Endothelial cell (in vitro differentiated cells): ENCODE results near the gene FAM20C. TPM values are rescaled to one million over a fixed set of nuclear protein-coding genes. Genes with fewer than 3 reads are reported as not detected.

Experiments used
- DNase-seq: peaks from one replicate; pipeline ENCODE4 v3.0.0; 2021; ENCODE audit warnings: low spot score
- H3K27ac Mint-ChIP-seq: one replicate; pipeline ENCODE4 v1.8.0; 2021; ENCODE audit warnings: mixed read lengths, inconsistent platforms; ENCODE audit not compliant: unreplicated experiment
- H3K27me3 Mint-ChIP-seq: one replicate; pipeline ENCODE4 v1.8.0; 2021; ENCODE audit warnings: mild to moderate bottlenecking, moderate library complexity, mixed read lengths, inconsistent platforms; ENCODE audit not compliant: unreplicated experiment
- H3K36me3 Mint-ChIP-seq: one replicate; pipeline ENCODE4 v1.8.0; 2021; ENCODE audit warnings: mild to moderate bottlenecking, low read depth, mixed read lengths, inconsistent platforms; ENCODE audit not compliant: unreplicated experiment
- H3K4me1 Mint-ChIP-seq: one replicate; pipeline ENCODE4 v1.8.0; 2021; ENCODE audit warnings: mild to moderate bottlenecking, mixed read lengths, inconsistent platforms; ENCODE audit not compliant: unreplicated experiment
- H3K4me3 Mint-ChIP-seq: one replicate; pipeline ENCODE4 v1.8.0; 2021; ENCODE audit warnings: mild to moderate bottlenecking, mixed read lengths, inconsistent platforms; ENCODE audit not compliant: unreplicated experiment
- H3K9me3 Mint-ChIP-seq: one replicate; pipeline ENCODE4 v1.8.0; 2021; ENCODE audit warnings: mixed read lengths, inconsistent platforms; ENCODE audit not compliant: unreplicated experiment
- total RNA-seq: library from RNA; stranded (reverse); fragmentation: NEBNext Ultra II Directional; extraction: Animal tissue kit (Norgen Biotek cat#: 25700); gene quantifications from one replicate; pipeline ENCODE4 v1.2.1, GENCODE V29; 2021; ENCODE audit not compliant: unreplicated experiment
- TF ChIP-seq, protein P1 (sequence below): fragments of 200-600 bp; sonication (generic); IDR thresholded peaks from one replicate; pipeline ENCODE4 v1.5.0; 2021; ENCODE audit warnings: antibody characterized with exemption; ENCODE audit not compliant: unreplicated experiment

The FAM20C gene
- total RNA-seq, 1 donor from 2014 or later, result 3.1 TPM

DNA sequence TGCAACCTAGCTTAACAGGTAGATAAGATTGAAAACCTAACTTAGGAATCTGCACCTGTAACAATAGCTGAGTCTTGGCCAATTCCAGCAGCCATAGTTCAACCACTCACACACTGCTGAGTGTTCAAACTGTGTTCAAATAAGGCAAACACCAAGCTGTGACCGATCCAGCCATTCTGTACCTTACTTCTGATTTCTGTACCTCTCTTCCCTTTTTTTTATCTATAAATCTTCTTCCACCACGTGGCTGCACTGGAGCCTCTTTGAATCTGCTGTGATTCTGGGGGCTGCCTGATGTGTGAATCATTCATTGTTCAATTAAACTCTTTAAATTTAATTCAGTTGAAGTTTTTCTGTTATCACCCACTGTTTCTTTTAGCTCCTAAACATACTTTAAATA lies 81.9 kb downstream of the FAM20C start:
- DNase-seq, result no peak
- TF ChIP-seq, protein P1, sequence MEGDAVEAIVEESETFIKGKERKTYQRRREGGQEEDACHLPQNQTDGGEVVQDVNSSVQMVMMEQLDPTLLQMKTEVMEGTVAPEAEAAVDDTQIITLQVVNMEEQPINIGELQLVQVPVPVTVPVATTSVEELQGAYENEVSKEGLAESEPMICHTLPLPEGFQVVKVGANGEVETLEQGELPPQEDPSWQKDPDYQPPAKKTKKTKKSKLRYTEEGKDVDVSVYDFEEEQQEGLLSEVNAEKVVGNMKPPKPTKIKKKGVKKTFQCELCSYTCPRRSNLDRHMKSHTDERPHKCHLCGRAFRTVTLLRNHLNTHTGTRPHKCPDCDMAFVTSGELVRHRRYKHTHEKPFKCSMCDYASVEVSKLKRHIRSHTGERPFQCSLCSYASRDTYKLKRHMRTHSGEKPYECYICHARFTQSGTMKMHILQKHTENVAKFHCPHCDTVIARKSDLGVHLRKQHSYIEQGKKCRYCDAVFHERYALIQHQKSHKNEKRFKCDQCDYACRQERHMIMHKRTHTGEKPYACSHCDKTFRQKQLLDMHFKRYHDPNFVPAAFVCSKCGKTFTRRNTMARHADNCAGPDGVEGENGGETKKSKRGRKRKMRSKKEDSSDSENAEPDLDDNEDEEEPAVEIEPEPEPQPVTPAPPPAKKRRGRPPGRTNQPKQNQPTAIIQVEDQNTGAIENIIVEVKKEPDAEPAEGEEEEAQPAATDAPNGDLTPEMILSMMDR, result no peak
- H3K9me3 Mint-ChIP-seq, result peaks cover 23% of the 10 kb centered on the region

DNA sequence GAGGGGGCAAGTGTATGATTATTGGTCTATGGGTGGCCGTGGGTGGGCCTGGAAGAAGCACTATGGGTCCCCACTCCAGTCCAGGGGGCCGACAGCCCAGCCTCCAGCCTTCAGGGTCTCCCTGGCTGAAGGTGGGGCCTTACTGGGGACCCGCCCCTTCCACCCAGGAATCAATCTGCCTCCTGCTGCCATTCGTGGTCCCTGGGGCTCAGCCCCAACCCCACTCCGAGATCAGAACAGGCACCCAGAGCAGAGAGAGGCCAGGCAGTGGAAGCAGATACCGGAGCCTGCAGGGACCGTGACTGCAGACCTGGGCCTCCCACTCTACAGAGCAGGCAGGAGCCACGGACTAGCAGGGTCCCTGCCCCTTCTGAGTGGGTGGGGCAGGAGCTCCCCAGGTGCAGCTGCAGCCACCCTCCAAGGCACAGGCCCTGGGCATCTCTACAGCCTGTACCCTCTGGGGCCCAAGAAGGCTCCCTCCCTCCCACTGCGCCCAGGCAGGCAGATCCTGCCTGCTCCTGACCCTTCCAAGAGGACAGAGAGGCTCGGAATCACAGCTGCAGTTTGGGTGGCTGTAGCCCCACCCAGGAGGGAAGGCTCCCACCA lies 84.0 kb downstream of the FAM20C start:
- TF ChIP-seq, protein P1, result no peak
- DNase-seq, result no peak
- H3K36me3 Mint-ChIP-seq, result peaks cover 10% of the 10 kb centered on the region
- H3K4me1 Mint-ChIP-seq, result no peaks in the 10 kb centered on the region
- peaks cover 9% of the 10 kb centered on the region for H3K27me3 Mint-ChIP-seq
- peaks cover 18% of the 10 kb centered on the region for H3K9me3 Mint-ChIP-seq
- no peak overlapping the region for H3K4me3 Mint-ChIP-seq
- no peak overlapping the region for H3K27ac Mint-ChIP-seq

More for the DNA sequence above, 81.9 kb downstream of the FAM20C start:
- peaks cover 8% of the 10 kb centered on the region for H3K27me3 Mint-ChIP-seq
- no peaks in the 10 kb centered on the region for H3K4me1 Mint-ChIP-seq
- H3K4me3 Mint-ChIP-seq, result no peak overlapping the region
- H3K27ac Mint-ChIP-seq, result no peak overlapping the region
- H3K36me3 Mint-ChIP-seq, result peaks cover 13% of the 10 kb centered on the region

DNA sequence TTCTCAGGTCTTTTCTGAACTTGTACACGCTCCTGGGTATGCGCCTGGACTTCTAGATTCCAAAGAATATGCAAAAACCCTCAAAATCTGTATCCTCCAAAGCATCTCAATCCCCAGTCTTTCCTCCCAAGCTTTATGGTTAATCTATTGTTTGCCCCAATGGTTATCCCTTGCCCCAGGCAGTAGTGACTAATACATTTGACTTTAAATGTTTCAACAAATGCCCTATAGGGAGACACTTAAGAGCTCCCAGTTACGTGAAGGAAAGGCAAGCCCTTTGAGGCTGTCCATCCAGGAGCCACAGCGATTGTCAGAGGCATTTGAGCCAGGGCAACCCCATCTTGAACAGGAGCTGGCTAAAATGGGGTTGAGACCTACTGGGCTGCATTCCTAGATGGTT lies 84.9 kb downstream of the FAM20C start:
- H3K4me3 Mint-ChIP-seq, result no peak overlapping the region
- no peak overlapping the region for H3K27ac Mint-ChIP-seq
- H3K27me3 Mint-ChIP-seq, result peaks cover 9% of the 10 kb centered on the region

DNA sequence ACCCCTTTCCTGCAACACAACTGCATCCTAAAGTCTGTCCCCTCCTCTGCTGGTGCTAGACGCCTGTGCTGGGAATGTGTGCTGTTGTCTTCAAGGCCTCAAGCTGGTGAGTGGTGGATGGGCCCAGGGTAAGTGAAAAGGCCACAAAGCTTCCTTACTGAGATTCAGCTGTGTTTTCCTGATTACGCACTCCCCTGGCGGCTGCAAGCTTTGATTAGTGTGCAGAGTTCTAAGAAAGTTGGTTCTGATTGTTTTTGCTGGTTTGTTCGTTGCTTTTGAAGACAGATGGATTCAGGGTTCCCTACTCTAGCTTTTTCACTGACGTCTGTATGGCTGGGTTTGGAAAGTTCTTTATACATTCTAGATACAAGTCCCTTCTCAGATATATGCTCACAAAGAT lies 85.7 kb downstream of the FAM20C start:
- DNase-seq, result no peak
- H3K4me1 Mint-ChIP-seq, result no peaks in the 10 kb centered on the region
- TF ChIP-seq, protein P1, result no peak
- peaks cover 7% of the 10 kb centered on the region for H3K27me3 Mint-ChIP-seq
- H3K27ac Mint-ChIP-seq, result no peak overlapping the region
- peaks cover 14% of the 10 kb centered on the region for H3K9me3 Mint-ChIP-seq
- no peak overlapping the region for H3K4me3 Mint-ChIP-seq
- H3K36me3 Mint-ChIP-seq, result peaks cover 6% of the 10 kb centered on the region

More for the DNA sequence above, 84.9 kb downstream of the FAM20C start:
- DNase-seq, result no peak
- TF ChIP-seq, protein P1, result no peak
- Mint-ChIP-seq H3K36me3 (peaks cover 10% of the 10 kb centered on the region), H3K9me3 (peaks cover 18% of the 10 kb centered on the region), H3K4me1 (no peaks in the 10 kb centered on the region)

DNA sequence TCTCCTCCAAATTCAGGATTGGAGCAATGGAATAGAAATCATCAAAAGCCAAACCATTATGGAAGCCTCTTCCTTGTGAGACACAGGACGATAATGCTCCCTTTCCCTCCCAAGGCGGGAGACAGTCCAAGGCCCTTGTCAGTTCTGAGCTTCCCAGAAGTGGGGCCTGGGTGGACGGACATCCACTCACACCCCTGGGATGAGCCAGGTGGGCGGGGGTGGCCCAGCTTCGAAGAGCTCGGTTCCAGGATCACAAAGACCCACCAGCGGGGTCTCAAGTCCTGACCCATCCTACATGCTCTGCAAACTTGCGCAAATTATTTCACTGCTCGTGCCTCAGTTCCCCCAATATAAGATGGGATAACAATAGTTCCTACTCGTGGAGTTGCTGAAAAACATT lies 87.5 kb downstream of the FAM20C start:
- TF ChIP-seq, protein P1, result no peak
- H3K27ac Mint-ChIP-seq, result no peak overlapping the region
- no peak for DNase-seq
- no peaks in the 10 kb centered on the region for H3K4me1 Mint-ChIP-seq
- no peak overlapping the region for H3K4me3 Mint-ChIP-seq
- H3K36me3 Mint-ChIP-seq, result no peaks in the 10 kb centered on the region
- H3K27me3 Mint-ChIP-seq, result peaks cover 7% of the 10 kb centered on the region
- no peaks in the 10 kb centered on the region for H3K9me3 Mint-ChIP-seq
